GM19099 (cell line): ENCODE data around the gene RNF123.

Source experiments
- POLR2A ChIP-seq: IDR thresholded peaks from 3 replicates; pipeline ENCODE4 v1.6.1; 2011; ENCODE audit warnings: low read depth; ENCODE audit not compliant: insufficient read length; ENCODE audit errors: extremely low read depth

The RNF123 gene

DNA sequence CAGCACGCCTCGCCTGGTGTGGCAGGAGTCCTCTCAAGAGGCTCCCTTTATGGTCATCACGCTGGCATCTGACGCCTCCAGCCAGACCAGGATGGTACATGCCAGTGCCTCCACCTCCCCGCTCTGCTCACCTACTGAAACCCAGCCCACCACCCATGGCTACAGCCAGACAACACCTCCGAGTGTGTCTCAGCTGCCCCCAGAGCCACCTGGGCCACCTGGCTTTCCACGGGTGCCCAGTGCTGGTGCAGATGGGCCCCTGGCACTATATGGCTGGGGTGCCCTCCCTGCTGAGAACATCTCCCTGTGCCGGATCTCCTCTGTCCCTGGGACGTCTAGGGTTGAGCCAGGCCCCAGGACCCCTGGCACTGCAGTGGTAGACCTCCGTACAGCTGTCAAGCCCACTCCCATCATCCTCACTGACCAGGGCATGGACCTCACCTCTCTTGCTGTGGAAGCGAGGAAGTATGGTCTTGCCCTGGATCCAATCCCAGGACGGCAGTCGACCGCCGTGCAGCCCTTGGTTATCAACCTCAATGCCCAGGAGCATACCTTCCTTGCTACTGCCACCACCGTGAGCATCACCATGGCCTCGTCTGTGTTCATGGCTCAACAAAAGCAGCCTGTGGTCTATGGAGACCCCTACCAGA lies 35.1 kb upstream of the RNF123 start:
- TF ChIP-seq POLR2A: no peak

DNA sequence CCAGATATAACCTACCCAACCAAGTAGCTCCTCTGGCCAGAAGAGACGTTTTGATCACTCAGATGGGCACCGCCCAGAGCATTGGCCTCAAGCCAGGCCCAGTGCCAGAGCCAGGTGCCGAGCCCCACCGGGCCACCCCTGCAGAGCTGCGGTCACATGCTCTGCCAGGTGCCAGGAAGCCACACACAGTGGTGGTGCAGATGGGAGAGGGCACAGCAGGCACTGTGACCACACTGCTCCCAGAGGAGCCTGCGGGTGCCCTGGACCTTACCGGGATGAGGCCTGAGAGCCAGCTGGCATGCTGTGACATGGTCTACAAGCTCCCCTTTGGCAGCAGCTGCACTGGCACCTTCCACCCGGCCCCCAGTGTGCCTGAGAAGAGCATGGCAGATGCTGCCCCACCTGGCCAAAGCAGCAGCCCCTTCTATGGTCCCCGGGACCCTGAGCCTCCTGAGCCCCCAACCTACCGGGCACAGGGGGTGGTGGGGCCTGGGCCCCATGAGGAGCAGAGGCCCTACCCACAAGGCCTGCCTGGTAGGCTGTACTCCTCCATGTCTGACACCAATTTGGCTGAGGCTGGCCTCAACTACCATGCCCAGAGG lies 34.3 kb upstream of the RNF123 start:
- TF ChIP-seq POLR2A: no peak

DNA sequence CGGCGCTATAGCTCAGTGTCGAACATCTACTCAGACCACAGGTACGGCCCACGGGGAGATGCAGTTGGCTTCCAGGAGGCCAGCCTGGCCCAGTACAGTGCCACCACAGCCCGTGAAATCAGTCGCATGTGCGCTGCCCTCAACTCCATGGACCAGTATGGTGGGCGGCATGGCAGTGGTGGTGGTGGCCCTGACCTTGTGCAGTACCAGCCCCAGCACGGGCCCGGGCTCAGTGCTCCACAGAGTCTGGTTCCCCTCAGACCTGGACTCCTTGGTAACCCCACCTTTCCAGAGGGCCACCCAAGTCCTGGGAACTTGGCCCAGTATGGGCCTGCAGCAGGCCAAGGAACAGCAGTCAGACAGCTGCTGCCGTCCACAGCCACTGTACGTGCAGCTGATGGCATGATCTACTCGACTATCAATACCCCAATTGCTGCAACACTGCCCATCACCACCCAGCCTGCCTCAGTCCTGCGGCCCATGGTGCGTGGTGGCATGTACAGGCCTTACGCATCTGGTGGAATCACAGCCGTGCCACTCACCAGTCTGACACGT lies 33.5 kb upstream of the RNF123 start:
- TF ChIP-seq POLR2A: no peak

DNA sequence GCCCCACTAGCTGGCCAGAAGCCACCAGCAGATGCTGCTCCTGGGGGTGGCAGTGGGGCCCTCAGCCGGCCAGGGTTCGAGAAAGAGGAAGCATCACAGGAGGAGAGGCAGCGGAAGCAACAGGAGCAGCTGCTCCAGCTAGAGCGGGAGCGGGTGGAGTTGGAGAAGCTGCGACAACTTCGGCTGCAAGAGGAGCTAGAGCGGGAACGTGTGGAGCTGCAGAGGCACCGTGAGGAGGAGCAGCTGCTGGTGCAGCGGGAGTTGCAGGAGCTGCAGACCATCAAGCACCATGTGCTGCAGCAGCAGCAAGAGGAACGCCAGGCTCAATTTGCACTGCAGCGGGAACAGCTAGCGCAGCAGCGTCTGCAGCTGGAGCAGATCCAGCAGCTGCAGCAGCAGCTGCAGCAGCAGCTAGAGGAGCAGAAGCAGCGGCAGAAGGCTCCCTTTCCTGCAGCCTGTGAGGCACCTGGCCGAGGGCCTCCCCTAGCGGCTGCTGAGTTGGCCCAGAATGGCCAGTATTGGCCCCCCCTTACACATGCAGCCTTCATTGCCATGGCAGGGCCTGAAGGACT lies 32.7 kb upstream of the RNF123 start:
- TF ChIP-seq POLR2A: no peak

DNA sequence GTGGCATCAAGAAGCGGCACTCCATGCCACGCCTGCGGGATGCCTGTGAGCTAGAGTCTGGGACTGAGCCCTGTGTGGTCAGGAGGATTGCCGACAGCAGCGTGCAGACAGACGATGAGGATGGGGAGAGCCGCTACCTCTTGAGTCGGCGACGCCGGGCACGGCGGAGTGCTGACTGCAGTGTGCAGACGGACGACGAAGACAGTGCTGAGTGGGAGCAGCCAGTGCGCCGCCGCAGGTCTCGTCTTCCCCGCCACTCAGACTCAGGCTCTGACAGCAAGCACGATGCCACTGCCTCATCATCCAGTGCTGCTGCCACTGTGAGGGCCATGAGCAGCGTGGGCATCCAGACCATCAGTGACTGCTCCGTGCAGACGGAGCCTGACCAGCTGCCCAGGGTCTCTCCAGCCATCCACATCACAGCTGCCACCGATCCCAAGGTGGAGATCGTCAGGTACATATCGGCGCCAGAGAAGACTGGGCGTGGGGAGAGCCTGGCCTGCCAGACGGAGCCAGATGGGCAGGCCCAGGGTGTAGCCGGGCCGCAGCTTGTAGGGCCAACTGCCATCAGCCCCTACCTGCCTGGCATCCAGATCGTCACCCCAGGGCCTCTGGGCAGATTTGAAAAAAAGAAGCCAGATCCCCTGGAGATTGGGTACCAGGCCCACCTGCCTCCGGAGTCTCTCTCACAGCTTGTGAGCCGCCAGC lies 32.0 kb upstream of the RNF123 start:
- TF ChIP-seq POLR2A: no peak

DNA sequence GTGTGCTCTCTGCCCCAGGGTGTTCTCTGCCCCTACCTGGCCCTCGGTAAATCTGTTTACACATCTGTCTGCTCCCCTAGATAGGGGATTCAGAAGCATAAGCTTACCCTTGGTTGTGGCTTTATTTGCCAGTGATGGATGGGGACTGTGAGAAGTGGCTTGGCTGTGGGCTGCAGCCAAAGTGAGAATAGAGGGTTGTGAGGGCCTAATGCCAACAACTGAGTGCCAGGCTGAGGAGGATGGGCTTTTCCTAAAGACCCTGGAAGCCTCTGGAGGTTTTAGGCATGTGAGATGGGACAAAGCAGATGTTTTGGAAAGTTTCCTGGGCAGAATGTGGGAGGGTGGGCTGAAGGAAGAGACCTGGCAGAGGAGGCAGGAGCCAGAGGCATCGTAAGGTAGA lies 30.6 kb upstream of the RNF123 start:
- TF ChIP-seq POLR2A: no peak

DNA sequence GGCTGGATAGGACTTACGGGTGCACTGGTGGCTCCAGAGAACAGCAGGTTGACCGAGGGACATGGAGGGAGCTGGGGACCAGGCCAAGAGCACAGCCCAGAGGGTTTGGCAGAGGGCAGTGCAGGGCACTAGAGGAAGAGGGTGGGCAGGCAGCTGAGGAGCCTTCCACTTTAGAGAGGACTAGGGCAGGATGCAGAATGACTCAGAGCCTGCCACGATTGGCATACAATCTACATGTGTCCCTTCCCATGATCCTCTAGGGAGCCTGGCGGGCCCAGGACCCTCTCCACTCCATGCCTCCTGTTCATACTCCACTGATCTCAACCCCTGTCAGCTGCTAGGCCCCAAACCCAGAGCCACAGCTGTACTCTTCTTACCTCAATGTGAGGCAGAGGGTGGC lies 29.6 kb upstream of the RNF123 start:
- TF ChIP-seq POLR2A: no peak

DNA sequence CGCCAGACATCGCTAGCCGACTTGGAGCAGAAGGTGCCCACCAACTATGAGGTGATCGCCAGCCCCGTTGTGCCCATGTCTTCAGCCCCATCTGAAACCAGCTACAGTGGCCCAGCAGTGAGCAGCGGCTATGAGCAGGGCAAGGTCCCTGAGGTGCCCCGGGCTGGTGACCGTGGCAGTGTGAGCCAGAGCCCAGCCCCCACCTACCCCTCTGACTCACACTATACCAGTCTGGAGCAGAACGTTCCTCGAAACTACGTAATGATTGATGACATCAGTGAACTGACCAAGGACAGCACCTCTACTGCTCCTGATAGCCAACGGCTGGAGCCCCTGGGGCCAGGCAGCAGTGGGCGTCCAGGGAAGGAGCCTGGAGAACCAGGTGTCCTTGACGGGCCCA lies 28.1 kb upstream of the RNF123 start:
- no peak for TF ChIP-seq POLR2A

DNA sequence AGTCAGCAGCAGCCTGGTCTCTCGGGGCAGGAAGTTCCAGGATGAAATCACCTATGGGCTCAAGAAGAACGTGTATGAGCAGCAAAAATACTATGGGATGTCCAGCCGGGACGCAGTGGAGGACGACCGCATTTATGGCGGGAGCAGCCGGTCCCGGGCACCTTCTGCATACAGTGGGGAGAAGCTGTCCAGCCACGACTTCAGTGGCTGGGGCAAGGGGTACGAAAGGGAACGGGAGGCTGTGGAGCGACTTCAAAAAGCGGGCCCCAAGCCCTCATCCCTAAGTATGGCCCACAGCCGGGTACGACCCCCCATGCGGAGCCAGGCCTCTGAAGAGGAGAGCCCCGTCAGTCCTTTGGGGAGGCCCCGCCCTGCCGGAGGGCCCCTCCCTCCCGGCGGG lies 27.3 kb upstream of the RNF123 start:
- no peak for TF ChIP-seq POLR2A

DNA sequence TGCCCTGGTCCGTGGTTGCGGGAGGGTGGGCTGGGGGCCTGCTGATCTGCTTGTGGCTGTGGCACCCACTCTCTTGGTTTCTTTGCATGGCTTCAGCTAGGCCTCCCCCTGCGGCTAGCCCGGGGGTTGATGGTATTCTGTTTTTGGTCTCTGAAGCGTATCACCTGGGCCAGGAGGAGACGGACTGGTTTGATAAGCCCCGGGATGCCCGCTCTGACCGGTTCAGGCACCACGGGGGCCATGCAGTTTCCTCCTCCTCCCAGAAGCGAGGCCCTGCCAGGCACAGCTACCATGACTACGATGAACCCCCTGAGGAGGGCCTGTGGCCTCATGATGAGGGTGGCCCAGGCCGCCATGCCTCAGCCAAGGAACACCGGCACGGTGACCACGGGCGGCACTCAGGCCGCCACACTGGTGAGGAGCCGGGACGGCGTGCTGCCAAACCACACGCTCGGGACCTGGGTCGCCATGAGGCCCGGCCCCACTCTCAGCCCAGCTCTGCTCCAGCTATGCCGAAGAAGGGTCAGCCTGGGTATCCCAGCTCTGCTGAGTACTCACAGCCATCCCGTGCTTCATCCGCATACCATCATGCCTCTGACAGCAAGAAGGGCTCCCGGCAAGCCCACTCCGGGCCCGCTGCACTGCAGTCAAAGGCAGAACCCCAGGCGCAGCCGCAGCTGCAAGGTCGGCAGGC lies 26.5 kb upstream of the RNF123 start:
- TF ChIP-seq POLR2A: no peak

DNA sequence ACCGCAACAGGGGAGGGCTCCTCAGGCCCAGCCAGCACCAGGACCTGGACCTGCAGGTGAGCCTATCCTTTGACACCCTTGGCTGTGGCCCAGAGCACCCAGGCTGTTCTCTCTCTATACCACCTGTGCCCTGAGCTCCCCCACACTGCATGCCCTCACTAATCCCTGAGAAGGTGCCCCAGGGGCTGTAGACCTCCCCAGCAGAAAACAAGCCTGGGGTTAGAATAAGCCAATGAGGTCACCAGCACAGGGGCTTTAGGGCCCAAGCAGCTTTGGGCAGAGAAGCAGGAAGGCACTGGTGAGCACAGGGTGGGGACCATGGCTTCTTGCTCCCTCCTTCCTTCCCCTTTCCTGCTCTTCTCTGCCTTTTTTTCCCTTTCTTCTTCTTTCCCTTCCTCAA lies 25.5 kb upstream of the RNF123 start:
- no peak for TF ChIP-seq POLR2A

DNA sequence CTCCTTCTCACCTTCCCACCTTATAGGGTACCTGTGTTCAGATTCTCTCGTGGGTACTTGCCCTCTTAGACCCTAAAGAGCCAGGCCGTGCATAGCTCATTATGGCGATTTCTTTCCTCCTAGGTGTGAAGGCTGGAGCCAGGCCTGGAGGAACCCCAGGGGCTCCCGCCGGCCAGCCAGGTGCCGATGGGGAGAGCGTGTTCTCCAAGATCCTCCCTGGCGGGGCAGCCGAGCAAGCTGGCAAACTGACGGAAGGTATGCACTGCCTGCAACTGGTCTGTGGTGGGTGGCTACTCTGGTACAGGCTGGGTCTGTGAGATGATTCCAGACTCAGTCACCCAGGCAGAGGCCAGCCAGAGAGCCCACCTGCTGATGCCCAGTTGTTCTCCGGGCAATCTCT lies 25.1 kb upstream of the RNF123 start:
- TF ChIP-seq POLR2A: no peak

DNA sequence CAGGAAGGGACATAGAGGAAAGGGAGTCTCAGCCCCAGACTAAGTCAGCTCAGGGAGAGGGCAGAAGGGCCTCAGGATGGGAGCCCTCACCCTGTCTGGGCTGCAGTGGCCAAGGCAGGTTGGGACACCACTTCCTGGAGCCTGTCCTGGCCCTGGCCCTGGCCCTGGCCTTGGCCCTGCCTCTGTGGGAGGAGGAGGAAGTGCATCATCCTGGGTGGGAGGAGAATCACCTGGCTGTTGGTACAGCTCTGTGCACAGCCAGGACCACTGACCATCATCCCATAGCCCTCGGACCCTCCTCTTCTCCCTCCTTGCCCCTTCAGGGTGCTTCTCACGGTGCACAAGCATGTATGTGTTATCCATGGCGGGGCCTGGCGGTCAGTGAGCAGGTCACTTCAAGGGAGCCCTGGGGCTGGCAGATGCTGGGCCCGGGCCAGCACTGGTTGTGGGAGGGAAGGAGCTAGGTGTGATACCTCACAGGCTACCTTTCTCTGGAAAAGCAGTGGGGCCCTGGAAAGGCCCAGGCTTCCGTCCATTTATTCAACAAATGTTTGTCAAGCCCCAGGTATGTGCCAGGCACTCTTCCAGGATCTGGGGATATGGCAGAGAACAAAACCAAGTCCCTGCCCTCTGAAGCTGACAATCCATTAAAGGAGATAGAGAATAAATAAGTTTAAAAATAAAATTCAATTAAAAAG lies 23.4 kb upstream of the RNF123 start:
- no peak for TF ChIP-seq POLR2A

DNA sequence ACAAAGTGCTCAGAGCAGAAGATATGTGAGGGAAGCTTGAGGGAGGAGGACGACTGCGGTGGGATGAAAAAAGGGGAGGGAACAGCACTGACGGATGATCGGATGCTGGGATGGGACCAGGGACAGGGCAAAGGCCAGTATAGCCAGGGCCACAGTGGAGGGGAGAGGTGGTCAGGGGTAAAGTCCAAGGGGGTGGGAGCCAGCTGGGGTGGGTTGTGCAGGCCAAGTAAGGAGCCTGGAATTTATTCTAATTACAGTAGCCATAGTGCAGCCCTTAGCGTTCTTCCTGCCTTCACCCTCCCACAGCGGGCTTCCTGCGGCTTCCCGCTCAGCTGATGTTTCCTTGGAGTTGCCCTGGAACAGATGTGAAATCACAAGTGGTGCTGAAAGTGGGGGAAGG lies 22.8 kb upstream of the RNF123 start:
- TF ChIP-seq POLR2A: no peak
